OCI-LY1 (cell line): ENCODE data around the gene ZNF540.

Experiments used
- EZH2 ChIP-seq: fragments of 200-600 bp; sonication (generic), shearing (Covaris generic); IDR thresholded peaks from 2 replicates; pipeline ENCODE4 v1.8.0; 2017; ENCODE audit warnings: borderline replicate concordance, mixed run types, mild to moderate bottlenecking, antibody characterized with exemption, low read length, moderate library complexity, mixed read lengths
- TF ChIP-seq, protein P1 (sequence below): fragments of 200-600 bp; sonication (generic), shearing (Covaris generic); IDR thresholded peaks from 2 replicates; pipeline ENCODE4 v1.5.1; 2017; ENCODE audit warnings: mild to moderate bottlenecking, antibody characterized with exemption, low read length, moderate library complexity, mixed read lengths

DNA sequence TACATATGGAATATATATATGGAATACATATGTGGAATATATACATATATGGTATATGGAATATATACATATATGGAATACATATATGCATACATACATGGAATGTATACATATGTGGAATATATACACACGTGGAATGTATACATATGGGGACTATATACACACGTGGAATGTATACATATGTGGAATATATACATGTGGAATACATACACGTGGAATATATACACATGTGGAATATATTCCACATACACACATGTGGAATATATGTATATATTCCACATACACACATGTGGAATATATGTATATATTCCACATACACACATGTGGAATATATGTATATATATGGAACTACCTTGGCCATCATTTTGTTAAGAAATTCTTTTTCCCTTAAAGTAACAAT, 31.2 kb upstream of the ZNF540 start:
- TF ChIP-seq, protein P1, sequence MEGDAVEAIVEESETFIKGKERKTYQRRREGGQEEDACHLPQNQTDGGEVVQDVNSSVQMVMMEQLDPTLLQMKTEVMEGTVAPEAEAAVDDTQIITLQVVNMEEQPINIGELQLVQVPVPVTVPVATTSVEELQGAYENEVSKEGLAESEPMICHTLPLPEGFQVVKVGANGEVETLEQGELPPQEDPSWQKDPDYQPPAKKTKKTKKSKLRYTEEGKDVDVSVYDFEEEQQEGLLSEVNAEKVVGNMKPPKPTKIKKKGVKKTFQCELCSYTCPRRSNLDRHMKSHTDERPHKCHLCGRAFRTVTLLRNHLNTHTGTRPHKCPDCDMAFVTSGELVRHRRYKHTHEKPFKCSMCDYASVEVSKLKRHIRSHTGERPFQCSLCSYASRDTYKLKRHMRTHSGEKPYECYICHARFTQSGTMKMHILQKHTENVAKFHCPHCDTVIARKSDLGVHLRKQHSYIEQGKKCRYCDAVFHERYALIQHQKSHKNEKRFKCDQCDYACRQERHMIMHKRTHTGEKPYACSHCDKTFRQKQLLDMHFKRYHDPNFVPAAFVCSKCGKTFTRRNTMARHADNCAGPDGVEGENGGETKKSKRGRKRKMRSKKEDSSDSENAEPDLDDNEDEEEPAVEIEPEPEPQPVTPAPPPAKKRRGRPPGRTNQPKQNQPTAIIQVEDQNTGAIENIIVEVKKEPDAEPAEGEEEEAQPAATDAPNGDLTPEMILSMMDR = no peak
- TF ChIP-seq EZH2 = no peak
